CD4-positive, alpha-beta T cell (primary cell): ENCODE measurements around the gene TCEANC. TPM values are rescaled to one million over a fixed set of nuclear protein-coding genes. Genes with fewer than 3 reads are reported as not detected.
A peak's percentile ranks its signal among the peaks of the same experiment; 100 is the strongest.

Source experiments
- ATAC-seq: fragments of 200-7000 bp; cut with Tn5 transposase; one replicate; pipeline ENCODE4 v1.10.0; 2022; ENCODE audit warnings: mild to moderate bottlenecking; ENCODE audit not compliant: poor library complexity
- CTCF ChIA-PET: fragments of 350-600 bp; sonication (Branson Sonifier 250); formaldehyde crosslinking; loops from one replicate; lab custom pipeline; 2021; ENCODE audit warnings: antibody characterized with exemption, inconsistent platforms; lab: Charles Lee
- POLR2A ChIA-PET: fragments of 350-600 bp; sonication (Branson Sonifier 250); formaldehyde crosslinking; loops from one replicate; lab custom pipeline; 2021; ENCODE audit warnings: antibody characterized with exemption, inconsistent platforms; lab: Charles Lee
- DNase-seq, 14 experiments: peaks; one replicate each; pipeline ENCODE4 v3.0.0-alpha.2; 2013 to 2020; ENCODE audit warnings: mixed read lengths in 2 of 14
- H3K27ac ChIP-seq, 2 donors: one replicate each; pipeline versions ENCODE4 v1.5.1 to v1.7.0; 2013; ENCODE audit warnings: low read length in 2 of 2, low read depth in 1 of 2, mild to moderate bottlenecking in 1 of 2
- H3K27me3 ChIP-seq, 2 experiments: 1 replicate in 1 of 2; 2 replicates in 1 of 2; pipeline versions ENCODE4 v1.6.1 to v1.7.0; 2013; ENCODE audit warnings: low read length in 2 of 2, control low read depth in 1 of 2, mild to moderate bottlenecking in 1 of 2, moderate library complexity in 1 of 2; ENCODE audit not compliant: insufficient read depth in 2 of 2, control insufficient read depth in 1 of 2
- H3K36me3 ChIP-seq: one replicate; pipeline ENCODE4 v1.6.1; 2013; ENCODE audit warnings: low read length, control low read depth; ENCODE audit not compliant: insufficient read depth
- H3K4me1 ChIP-seq: one replicate; pipeline ENCODE4 v1.6.1; 2013; ENCODE audit warnings: low read length, control low read depth; ENCODE audit not compliant: insufficient read depth
- H3K4me3 ChIP-seq: one replicate; pipeline ENCODE4 v1.5.1; 2013; ENCODE audit warnings: mild to moderate bottlenecking, low read length, moderate library complexity
- H3K9me3 ChIP-seq, 2 experiments: 1 replicate in 1 of 2; 2 replicates in 1 of 2; pipeline versions ENCODE4 v1.6.1 to v1.7.0; 2013; ENCODE audit warnings: low read length in 2 of 2, mild to moderate bottlenecking in 2 of 2, control low read depth in 1 of 2, moderate library complexity in 1 of 2; ENCODE audit not compliant: control insufficient read depth in 1 of 2, insufficient read depth in 1 of 2
- H3K27ac Mint-ChIP-seq: one replicate; pipeline ENCODE4 v1.8.0; 2020; ENCODE audit warnings: mixed read lengths
- H3K27me3 Mint-ChIP-seq: one replicate; pipeline ENCODE4 v1.8.0; 2021; ENCODE audit warnings: mixed read lengths
- H3K36me3 Mint-ChIP-seq: one replicate; pipeline ENCODE4 v1.8.0; 2021; ENCODE audit warnings: low read depth, mixed read lengths
- H3K4me1 Mint-ChIP-seq: one replicate; pipeline ENCODE4 v1.8.0; 2021; ENCODE audit warnings: low read depth, mixed read lengths
- H3K4me3 Mint-ChIP-seq: one replicate; pipeline ENCODE4 v1.8.0; 2020; ENCODE audit warnings: mild to moderate bottlenecking, mixed read lengths
- H3K9me3 Mint-ChIP-seq: one replicate; pipeline ENCODE4 v1.8.0; 2020; ENCODE audit warnings: mixed read lengths
- intact Hi-C, 2 experiments: fragments of 100-400 bp; cut with DNase I in 1 of 2; cut with micrococcal nuclease in 1 of 2; formaldehyde crosslinking; loops; one replicate each; pipeline versions ENCODE4 v1.15.1 to v1.9.0; 2023 to 2025; cut with DNase I, micrococcal nuclease
- polyA plus RNA-seq, 2 donors: library from polyadenylated mRNA; unstranded; fragments of 120-200 nt; gene quantifications; one replicate each; pipeline ENCODE4 v1.2.1, GENCODE V29; 2013
- total RNA-seq, 174 experiments: library from RNA in 2 of 174; stranded (reverse) in 2 of 174; gene quantifications; one replicate each; pipeline ENCODE4 v1.2.3 and lab custom pipeline; 2021 to 2026
- TF ChIP-seq, protein P1 (sequence below): fragments of 200-600 bp; IDR thresholded peaks from one replicate; pipeline ENCODE4 v1.8.0; 2022; ENCODE audit warnings: antibody characterized with exemption, mild to moderate bottlenecking

TCEANC gene
- total RNA-seq (1 to 10 TPM; 6.5 to 8.3 TPM), total RNA-seq (lab: John Stamatoyannopoulos, UW) (1.3 to 28.7 (median 15.0) reads per million in 172 experiments)
- polyA plus RNA-seq (2013, experiment 1 of 2): 7.8 TPM
- polyA plus RNA-seq (2013, experiment 2 of 2): 7.2 TPM

DNA sequence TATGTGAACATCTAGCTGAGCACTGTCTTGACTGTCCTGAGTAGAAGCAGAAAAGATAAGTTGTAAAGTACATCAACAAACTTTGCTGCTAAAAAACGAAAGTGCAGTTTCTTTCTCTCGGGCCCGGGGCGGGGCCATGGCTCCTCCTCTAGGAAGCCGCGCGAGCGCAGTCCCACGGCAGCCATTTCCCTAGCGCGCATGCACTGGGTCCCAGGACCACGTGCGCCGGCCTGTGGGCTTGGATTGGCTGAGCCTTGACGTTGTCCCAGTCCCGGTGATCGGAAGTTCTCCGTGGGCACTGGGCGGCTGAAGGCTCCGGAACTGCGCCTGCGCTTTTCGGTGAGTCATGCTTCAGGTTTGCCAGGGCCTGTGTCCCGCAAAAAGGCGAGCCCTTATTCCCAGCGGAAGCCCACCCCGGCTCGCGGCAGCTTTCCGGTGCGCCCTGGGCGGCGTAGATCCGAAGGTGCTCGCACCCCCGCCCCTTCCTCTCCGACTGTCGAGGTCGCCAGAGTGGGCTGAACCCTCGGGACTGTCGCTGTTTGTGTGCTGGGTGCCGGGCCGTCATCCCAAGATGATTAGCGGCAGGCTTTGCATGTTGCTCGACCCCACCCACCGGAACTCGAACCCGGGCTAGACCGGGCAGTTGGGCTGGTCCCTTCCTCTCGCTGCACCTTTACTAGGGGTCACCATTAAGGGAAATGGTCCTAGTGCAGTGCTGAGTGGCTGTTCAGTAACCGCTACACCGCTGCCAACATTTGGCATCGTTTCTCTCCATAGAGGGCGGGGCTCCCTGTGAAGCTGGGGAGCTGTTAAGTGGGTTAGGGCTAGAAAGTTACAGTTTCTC, at the start of gene TCEANC:
Gene TCEANC, plus strand, starts transcription at position 292 of the 844 bp plus-strand sequence. CDS start 9,368 bp downstream, outside the sequence.
- POLR2A ChIA-PET: interaction anchor here (0.6 to 3.7 kb wide), 9 partner anchors 16 to 706 kb away, joined by 3 to 23 read pairs (median 4); partner anchors contain the start of genes GEMIN8, OFD1, RAB9A and TRAPPC2

DNA sequence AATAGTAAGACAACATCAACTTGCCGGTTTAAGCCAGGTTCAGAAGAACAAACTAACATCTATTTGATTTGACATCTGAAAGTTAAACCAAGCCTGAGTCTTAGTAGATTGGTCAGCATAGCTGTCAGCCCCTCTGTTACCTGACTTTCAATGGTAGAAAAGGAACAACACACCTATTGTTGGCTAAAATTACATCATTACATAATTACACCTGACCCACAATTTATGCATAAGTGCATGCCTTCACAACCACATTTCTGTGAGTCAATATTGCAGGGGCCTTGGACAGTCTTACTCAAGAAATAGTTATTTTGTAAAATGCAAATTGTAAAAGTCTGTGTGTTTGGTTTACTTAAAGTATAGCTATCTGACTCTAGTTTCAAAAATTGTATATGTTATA, 47.3 kb upstream of the TCEANC start:
- ChIA-PET CTCF (interaction anchor here (0.6 kb wide), 1 partner anchor 119 kb away, joined by 3 read pairs; no protein-coding TSS in a partner anchor), POLR2A (no interaction called here)
- Histone ChIP-seq H3K27ac (no peak overlapping the region), H3K4me1 (no peaks in the 10 kb centered on the region), H3K27me3 (peaks cover 0 to 4% of the 10 kb centered on the region in 2 experiments), H3K36me3 (no peaks in the 10 kb centered on the region), H3K4me3 (no peak overlapping the region), H3K9me3 (no peaks in the 10 kb centered on the region)
- Mint-ChIP-seq H3K36me3 (no peaks in the 10 kb centered on the region), H3K4me3 (no peak overlapping the region), H3K9me3 (no peaks in the 10 kb centered on the region), H3K4me1 (no peaks in the 10 kb centered on the region), H3K27me3 (peaks cover 13% of the 10 kb centered on the region), H3K27ac (no peak overlapping the region)
- DNase-seq (no peak), ATAC-seq (no peak)
- TF ChIP-seq, protein P1, sequence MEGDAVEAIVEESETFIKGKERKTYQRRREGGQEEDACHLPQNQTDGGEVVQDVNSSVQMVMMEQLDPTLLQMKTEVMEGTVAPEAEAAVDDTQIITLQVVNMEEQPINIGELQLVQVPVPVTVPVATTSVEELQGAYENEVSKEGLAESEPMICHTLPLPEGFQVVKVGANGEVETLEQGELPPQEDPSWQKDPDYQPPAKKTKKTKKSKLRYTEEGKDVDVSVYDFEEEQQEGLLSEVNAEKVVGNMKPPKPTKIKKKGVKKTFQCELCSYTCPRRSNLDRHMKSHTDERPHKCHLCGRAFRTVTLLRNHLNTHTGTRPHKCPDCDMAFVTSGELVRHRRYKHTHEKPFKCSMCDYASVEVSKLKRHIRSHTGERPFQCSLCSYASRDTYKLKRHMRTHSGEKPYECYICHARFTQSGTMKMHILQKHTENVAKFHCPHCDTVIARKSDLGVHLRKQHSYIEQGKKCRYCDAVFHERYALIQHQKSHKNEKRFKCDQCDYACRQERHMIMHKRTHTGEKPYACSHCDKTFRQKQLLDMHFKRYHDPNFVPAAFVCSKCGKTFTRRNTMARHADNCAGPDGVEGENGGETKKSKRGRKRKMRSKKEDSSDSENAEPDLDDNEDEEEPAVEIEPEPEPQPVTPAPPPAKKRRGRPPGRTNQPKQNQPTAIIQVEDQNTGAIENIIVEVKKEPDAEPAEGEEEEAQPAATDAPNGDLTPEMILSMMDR: no peak
- intact Hi-C loops: loop anchor here in 1 of 2 experiments (10.0 kb wide), 1 partner anchor 1791 kb away; no protein-coding TSS in a partner anchor

More for the DNA sequence above, at the start of gene TCEANC:
- peak within 1 kb of the TSS; percentile 98 for H3K4me3 Mint-ChIP-seq
- H3K27me3 Mint-ChIP-seq: no peaks in the 10 kb centered on the region
- DNase-seq (peak; percentile 83 to 97 (median 93)), ATAC-seq (peak; percentile 94)
- CTCF ChIA-PET: interaction anchor here (1.1 kb wide), 1 partner anchor 35 kb away, joined by 5 read pairs; the partner anchor contains the start of gene RAB9A
- peaks cover 9% of the 10 kb centered on the region for H3K4me1 ChIP-seq
- H3K4me3 ChIP-seq: peak within 1 kb of the TSS; percentile 88
- H3K9me3 ChIP-seq: no peaks in the 10 kb centered on the region
- H3K9me3 Mint-ChIP-seq: no peaks in the 10 kb centered on the region
- H3K36me3 ChIP-seq: peaks cover 17% of the 10 kb centered on the region
- intact Hi-C loops: loop anchor here (1.0 to 10.0 kb wide), 9 partner anchors 36 to 1891 kb away; partner anchors contain the start of genes RAB9A (in 2 of the 2), GEMIN8 (in 1 of the 2), OFD1 (in 1 of the 2) and PIGA (in 1 of the 2)
- H3K27ac Mint-ChIP-seq: peak within 1 kb of the TSS; percentile 99
- no peaks in the 10 kb centered on the region for H3K27me3 ChIP-seq
- peaks cover 22% of the 10 kb centered on the region for H3K36me3 Mint-ChIP-seq
- TF ChIP-seq, protein P1: no peak
- H3K4me1 Mint-ChIP-seq: peaks cover 18% of the 10 kb centered on the region
- peak within 1 kb of the TSS; percentile 90 to 93 for H3K27ac ChIP-seq

DNA sequence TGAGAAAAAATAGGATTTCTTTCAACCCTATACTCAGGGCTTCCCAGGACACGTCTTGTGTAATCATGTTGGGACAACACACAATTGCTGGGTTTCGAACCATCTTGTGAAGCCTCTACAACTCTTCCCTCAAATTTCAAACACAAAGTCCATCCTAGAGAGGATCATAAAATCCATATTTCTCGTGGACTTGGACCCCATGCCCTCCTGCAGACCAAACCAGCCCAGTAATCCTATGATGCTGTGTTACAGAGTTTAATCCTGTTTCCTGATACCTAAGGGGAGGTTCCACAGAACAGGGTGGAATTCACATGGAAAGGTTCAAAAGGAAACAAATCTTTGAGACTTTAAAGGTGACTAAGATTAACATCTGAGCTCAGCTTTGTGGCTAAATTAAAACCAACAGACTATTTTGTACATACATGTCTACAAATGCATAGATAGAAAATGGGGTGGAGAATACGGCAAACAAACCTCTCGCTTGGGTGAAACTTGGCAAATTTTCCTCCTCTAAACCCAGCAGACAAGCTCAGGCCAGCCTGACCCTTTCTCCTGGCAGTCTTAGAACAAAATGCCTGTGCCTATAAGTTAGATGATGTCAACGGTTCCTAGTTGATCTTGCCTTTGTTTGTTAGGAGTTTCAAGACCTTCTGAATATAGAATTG, 45.5 kb upstream of the TCEANC start:
- CTCF ChIA-PET: no interaction called here
- no peaks in the 10 kb centered on the region for H3K36me3 Mint-ChIP-seq

More for the DNA sequence above, 45.5 kb upstream of the TCEANC start:
- H3K4me1 Mint-ChIP-seq: no peaks in the 10 kb centered on the region
- DNase-seq: no peak
- TF ChIP-seq, protein P1: no peak
- H3K4me3 Mint-ChIP-seq: no peak overlapping the region
- Histone ChIP-seq H3K36me3 (no peaks in the 10 kb centered on the region), H3K4me1 (no peaks in the 10 kb centered on the region), H3K27ac (no peak overlapping the region), H3K27me3 (no peaks in the 10 kb centered on the region), H3K9me3 (no peaks in the 10 kb centered on the region), H3K4me3 (no peak overlapping the region)
- intact Hi-C loops: loop anchor here in 1 of 2 experiments (10.0 kb wide), 1 partner anchor 1793 kb away; no protein-coding TSS in a partner anchor
- ATAC-seq: no peak
- no peaks in the 10 kb centered on the region for H3K9me3 Mint-ChIP-seq
- no peak overlapping the region for H3K27ac Mint-ChIP-seq
- POLR2A ChIA-PET: no interaction called here
- H3K27me3 Mint-ChIP-seq: peaks cover 4% of the 10 kb centered on the region
